Upper lobe of left lung (tissue), 4 donors: ENCODE data around the gene CMTM2.

ENCODE experiments used
- EP300 ChIP-seq, 4 donors: sonication (generic); formaldehyde crosslinking; IDR thresholded peaks; one replicate each; pipeline ENCODE4 v1.5.1; 2017; ENCODE audit warnings: antibody characterized with exemption in 4 of 4, control low read depth in 2 of 4
- POLR2A ChIP-seq, 4 donors: fragments of 450-650 bp; IDR thresholded peaks; one replicate each; pipeline ENCODE4 v1.5.1; 2016 to 2017; ENCODE audit warnings: antibody characterized with exemption in 4 of 4, mild to moderate bottlenecking in 2 of 4
- POLR2AphosphoS5 ChIP-seq, 2 donors: sonication (generic); formaldehyde crosslinking; IDR thresholded peaks; one replicate each; pipeline ENCODE4 v1.5.1; 2017; ENCODE audit warnings: antibody characterized with exemption in 2 of 2
- TF ChIP-seq, protein P1 (sequence below), 6 experiments: fragments of 450-650 bp in 4 of 6; fragments of 200-600 bp in 2 of 6; sonication (generic) in 2 of 6; IDR thresholded peaks; one replicate each; pipeline ENCODE4 v1.5.1; 2016 to 2019; ENCODE audit warnings: antibody characterized with exemption in 6 of 6

- TF ChIP-seq, protein P1, sequence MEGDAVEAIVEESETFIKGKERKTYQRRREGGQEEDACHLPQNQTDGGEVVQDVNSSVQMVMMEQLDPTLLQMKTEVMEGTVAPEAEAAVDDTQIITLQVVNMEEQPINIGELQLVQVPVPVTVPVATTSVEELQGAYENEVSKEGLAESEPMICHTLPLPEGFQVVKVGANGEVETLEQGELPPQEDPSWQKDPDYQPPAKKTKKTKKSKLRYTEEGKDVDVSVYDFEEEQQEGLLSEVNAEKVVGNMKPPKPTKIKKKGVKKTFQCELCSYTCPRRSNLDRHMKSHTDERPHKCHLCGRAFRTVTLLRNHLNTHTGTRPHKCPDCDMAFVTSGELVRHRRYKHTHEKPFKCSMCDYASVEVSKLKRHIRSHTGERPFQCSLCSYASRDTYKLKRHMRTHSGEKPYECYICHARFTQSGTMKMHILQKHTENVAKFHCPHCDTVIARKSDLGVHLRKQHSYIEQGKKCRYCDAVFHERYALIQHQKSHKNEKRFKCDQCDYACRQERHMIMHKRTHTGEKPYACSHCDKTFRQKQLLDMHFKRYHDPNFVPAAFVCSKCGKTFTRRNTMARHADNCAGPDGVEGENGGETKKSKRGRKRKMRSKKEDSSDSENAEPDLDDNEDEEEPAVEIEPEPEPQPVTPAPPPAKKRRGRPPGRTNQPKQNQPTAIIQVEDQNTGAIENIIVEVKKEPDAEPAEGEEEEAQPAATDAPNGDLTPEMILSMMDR (IDR thresholded peaks at IDR 0.05): no peak
- TF ChIP-seq POLR2A (IDR thresholded peaks at IDR 0.05): no peak
- TF ChIP-seq EP300 (IDR thresholded peaks at IDR 0.05): no peak
- TF ChIP-seq POLR2AphosphoS5 (IDR thresholded peaks at IDR 0.05): no peak
Measured at GRCh38 chr16:66605979-66606751, 26.9 kb downstream of the CMTM2 start.
